K562 (cell line): ENCODE data around the gene CDC14A. TPM values are rescaled to one million over a fixed set of nuclear protein-coding genes. Genes with fewer than 3 reads are reported as not detected.

Experiments
- ATAC-seq: fragments of 200-7000 bp; cut with Tn5 transposase; 3 replicates; pipeline ENCODE4 v1.9.1; 2020; ENCODE audit warnings: moderate library complexity
- BruUV-seq: library from RNA; stranded (reverse); fragments of 400-500 nt; replicated peaks from 2 replicates; lab custom pipeline; 2021; lab: Mats Ljungman, UMichigan
- CTCF ChIA-PET: fragments of 300-600 bp; formaldehyde crosslinking; extraction: SDS; loops from one replicate; lab custom pipeline; 2021; ENCODE audit warnings: low intra/inter-chr PET ratio; lab: Yijun Ruan, JAX
- POLR2A ChIA-PET: fragments of 300-600, 350-650 bp; sonication (Branson Sonifier 250); formaldehyde crosslinking; extraction: SDS; loops from one replicate; lab custom pipeline; 2021; ENCODE audit warnings: antibody characterized with exemption, inconsistent platforms; lab: Yijun Ruan, JAX
- DNase-seq, 4 experiments: peaks; one replicate each; pipeline versions ENCODE4 v3.0.0 to v3.0.0-alpha.2; 2011 to 2018; ENCODE audit warnings: low spot score in 3 of 4, mixed read lengths in 3 of 4; ENCODE audit errors: extremely low read depth in 1 of 4
- FAIRE-seq: peaks from 2 replicates; lab custom pipeline; 2011; peaks lifted over from hg19 to GRCh38; lab: Jason Lieb, UNC
- H2AFZ ChIP-seq: 2 replicates; pipeline ENCODE4 v1.6.0; 2011; ENCODE audit warnings: low read depth, low read length, control low read depth, inconsistent platforms
- H3K27ac ChIP-seq: fragments of 200-600 bp; 3 replicates; pipeline ENCODE4 v1.8.0; 2011; ENCODE audit warnings: low read depth, mild to moderate bottlenecking, control low read depth, inconsistent platforms, low read length, moderate library complexity, mixed read lengths; ENCODE audit errors: extremely low read depth
- H3K27me3 ChIP-seq, 2 experiments: fragments of 300-600 bp in 1 of 2; 2 replicates in 1 of 2; 3 replicates in 1 of 2; pipeline versions ENCODE4 v1.6.0 to v1.8.0; 2011; ENCODE audit warnings: inconsistent platforms in 2 of 2, low read length in 2 of 2, mild to moderate bottlenecking in 1 of 2, mixed read lengths in 1 of 2, moderate library complexity in 1 of 2; ENCODE audit not compliant: control insufficient read depth in 2 of 2, insufficient read depth in 2 of 2
- H3K36me3 ChIP-seq: fragments of 300-600 bp; 3 replicates; pipeline ENCODE4 v1.8.0; 2011; ENCODE audit warnings: mild to moderate bottlenecking, low read length, inconsistent platforms; ENCODE audit not compliant: control insufficient read depth, insufficient read depth
- H3K4me1 ChIP-seq, 2 experiments: fragments of 200-600 bp in 1 of 2; replicated peaks in 1 of 2; 2 replicates in 1 of 2; 3 replicates in 1 of 2; pipeline versions ENCODE4 v1.5.1 to v1.8.0; 2011; ENCODE audit warnings: inconsistent platforms in 2 of 2, low read length in 2 of 2, mild to moderate bottlenecking in 1 of 2, mixed read lengths in 1 of 2, moderate library complexity in 1 of 2; ENCODE audit not compliant: control insufficient read depth in 2 of 2, insufficient read depth in 2 of 2
- H3K4me2 ChIP-seq: 2 replicates; pipeline ENCODE4 v1.6.1; 2011; ENCODE audit warnings: low read length, control low read depth, inconsistent platforms, mixed read lengths; ENCODE audit not compliant: insufficient read depth
- H3K4me3 ChIP-seq: fragments of 200-600 bp; sonication (generic), shearing (Covaris generic); 2 replicates; pipeline ENCODE4 v1.5.1; 2016; ENCODE audit warnings: control low read depth, inconsistent platforms
- H3K79me2 ChIP-seq: fragments of 200-600 bp; 3 replicates; pipeline ENCODE4 v1.8.0; 2011; ENCODE audit warnings: low read length, inconsistent platforms; ENCODE audit not compliant: control insufficient read depth, insufficient read depth
- H3K9ac ChIP-seq, 2 experiments: 2 replicates each; pipeline versions ENCODE4 v1.6.0 to v1.6.1; 2011; ENCODE audit warnings: low read depth in 2 of 2, low read length in 2 of 2, control low read depth in 1 of 2, inconsistent platforms in 1 of 2, mild to moderate bottlenecking in 1 of 2, mixed read lengths in 1 of 2; ENCODE audit not compliant: insufficient read depth in 1 of 2
- H3K9me1 ChIP-seq: one replicate; pipeline ENCODE4 v1.6.0; 2011; ENCODE audit warnings: inconsistent platforms, mild to moderate bottlenecking, low read length, moderate library complexity; ENCODE audit not compliant: control insufficient read depth, insufficient read depth
- H3K9me3 ChIP-seq: replicated peaks from 2 replicates; pipeline ENCODE4 v1.5.1; 2011; ENCODE audit warnings: low read depth, low read length, inconsistent platforms; ENCODE audit not compliant: control insufficient read depth, insufficient read depth
- H4K20me1 ChIP-seq: replicated peaks from 2 replicates; pipeline ENCODE4 v1.6.1; 2011; ENCODE audit warnings: low read length, inconsistent platforms, mixed read lengths; ENCODE audit not compliant: control insufficient read depth, insufficient read depth
- TSHZ1 ChIP-seq: fragments of 250-450 bp; sonication (Bioruptor Pico); IDR thresholded peaks from 2 replicates; pipeline ENCODE4 v1.4.0; 2020; ENCODE audit warnings: mild to moderate bottlenecking, moderate library complexity
- WGBS: fragments of 100-300 bp; shearing (Covaris generic); methylation state at CpG from one replicate; pipeline ENCODE4 v1.1.6; 2016; ENCODE audit warnings: low coverage, mixed read lengths; ENCODE audit not compliant: insufficient coverage; ENCODE audit errors: missing lambda C conversion rate; 5-methylcytosine and 5-hydroxymethylcytosine counted together
- in situ Hi-C: fragments of 300-500 bp; cut with MboI; formaldehyde crosslinking; loops from 4 replicates; pipeline ENCODE4 v1.15.0; 2018; ENCODE audit warnings: inconsistent platforms, mixed read lengths
- intact Hi-C: fragments of 100-400 bp; cut with micrococcal nuclease; formaldehyde crosslinking; loops from 2 replicates; pipeline ENCODE4 v1.14.2; 2022
- polyA plus RNA-seq, 8 experiments: library from polyadenylated mRNA; depleted of rRNA in 4 of 8; stranded (reverse) in 5 of 8; unstranded in 3 of 8; fragments of >200 nt; fragmentation: Nextera tagmentation in 2 of 8; fragmentation: Illumina TruSeq in 1 of 8; extraction: Ambion mirVana in 2 of 8; extraction: Trizol in 1 of 8; gene quantifications; 2 replicates each; pipeline versions ENCODE4 v1.2.1 to v1.2.3, GENCODE V29; 2011 to 2014; ENCODE audit warnings: inconsistent platforms in 1 of 8, missing spikeins in 1 of 8
- total RNA-seq, 7 experiments: library from RNA; depleted of rRNA in 6 of 7; stranded (reverse); fragments of >200 nt in 6 of 7; fragmentation: Illumina TruSeq in 2 of 7; extraction: Trizol in 2 of 7; gene quantifications; 2 replicates each; pipeline versions ENCODE4 v1.2.1 to v1.2.3, GENCODE V29; 2011 to 2021; ENCODE audit warnings: low replicate concordance in 1 of 7

The CDC14A gene
- total and polyA plus RNA-seq, 9 of the 15 experiments (the other 6 are each of a cell fraction or from before 2014, with no cell fraction given): 17.0 to 74.3 (median 33.4) TPM

- ChIA-PET POLR2A (interaction anchor here (2.2 to 2.6 kb wide), 2 partner anchors 12 to 16 kb away, joined by 6 to 12 read pairs; no protein-coding TSS in a partner anchor), CTCF (no interaction called here)
- peaks cover 85% of the 10 kb centered on the region for H3K79me2 ChIP-seq
- H3K9me1 ChIP-seq: no peaks in the 10 kb centered on the region
- no peak overlapping the region for H2AFZ ChIP-seq
- WGBS: 73% methylated on average over 2 of the region's 2 CpGs
- H4K20me1 ChIP-seq: peaks cover 3% of the 10 kb centered on the region
- no peak overlapping the region for H3K4me3 ChIP-seq
- no peak for FAIRE-seq
- no peaks in the 10 kb centered on the region for H3K9me3 ChIP-seq
- H3K27me3 ChIP-seq: no peaks in the 10 kb centered on the region
- H3K4me1 ChIP-seq: no peaks in the 10 kb centered on the region; a peak in 1 of 5 replicates
- no peak overlapping the region for H3K9ac ChIP-seq
- no peak overlapping the region for H3K4me2 ChIP-seq
- H3K36me3 ChIP-seq: peaks cover 75% of the 10 kb centered on the region
- intact Hi-C loops (no loop called here), in situ Hi-C loops (no loop called here)
- no peak overlapping the region for H3K27ac ChIP-seq
- DNase-seq: no peak
- no peak for TF ChIP-seq TSHZ1 (CRISPR knock-in tag)
- no TSS peak for BruUV-seq
- no peak for ATAC-seq
These were observed 26.6 kb downstream of the CDC14A start for GRCh38 chr1:100378956-100379355.
